Measurements from ENCODE around the gene SFTPD.
"Not testable (repeated sequence)": the region's sequence is repeated elsewhere in the genome, so short reads cannot be mapped to it uniquely, and the experiment has no call there.

Gene SFTPD

GRCh38 chr10:79905322-79906314 is 43.3 kb downstream of the SFTPD start:
- Histone ChIP-seq H3K9me3 (replicated peaks; ENCODE audit: insufficient read depth, low read length) (no peaks in the 10 kb centered on the region), H3K27me3 (replicated peaks; ENCODE audit: insufficient read depth, low read length) (no peaks in the 10 kb centered on the region), H2AFZ (ENCODE audit: low read length) (peak overlapping the region; percentile 100), H3K36me3 (replicated peaks; ENCODE audit: insufficient read depth, low read length) (no peaks in the 10 kb centered on the region), H3K4me2 (ENCODE audit: low read depth, low read length) (peak overlapping the region; percentile 81), H3K79me2 (ENCODE audit: low read length) (peaks cover 27% of the 10 kb centered on the region; the same call in 1 of the 2 replicates), H3K9ac (ENCODE audit: low read length) (peak overlapping the region; percentile 77), H3K4me3 (ENCODE audit: low read length) (peak overlapping the region; percentile 84), H3K4me1 (ENCODE audit: low read length) (0 out of 2 replicates have a peak, but pooled peaks cover 5% of the 10 kb centered on the region), H4K20me1 (ENCODE audit: insufficient read depth, low read length) (no peaks in the 10 kb centered on the region), H3K9me2 (replicated peaks; ENCODE audit: insufficient read depth, low read length) (no peaks in the 10 kb centered on the region), H3K27ac (ENCODE audit: low read length) (peak overlapping the region; percentile 43; the same call in 1 of the 2 replicates), H3F3A (ENCODE audit: insufficient read depth, low read length) (peaks cover 19% of the 10 kb centered on the region)
- TF ChIP-seq CTCF (IDR thresholded peaks at IDR 0.05; ENCODE audit: low read length): no peak
- peak; percentile 27 for DNase-seq

GRCh38 chr10:79904671-79905321 is 44.1 kb downstream of the SFTPD start:
- H3K4me3 ChIP-seq (ENCODE audit: low read length): peak overlapping the region; percentile 84
- TF ChIP-seq CTCF (IDR thresholded peaks at IDR 0.05; ENCODE audit: low read length) (no peak), EZH2 (optimal IDR thresholded peaks at IDR 0.05; ENCODE audit: low read depth, low read length) (no peak), EZH2phosphoT487 (IDR thresholded peaks at IDR 0.05; ENCODE audit: low read length) (no peak)
- peak overlapping the region; percentile 77 for H3K9ac ChIP-seq (ENCODE audit: low read length)
- H3K27me3 ChIP-seq (replicated peaks; ENCODE audit: insufficient read depth, low read length): no peaks in the 10 kb centered on the region
- H3K36me3 ChIP-seq (replicated peaks; ENCODE audit: insufficient read depth, low read length): no peaks in the 10 kb centered on the region
- H3K79me2 ChIP-seq (ENCODE audit: low read length): peaks cover 27% of the 10 kb centered on the region; the same call in 1 of the 2 replicates
- 0 out of 2 replicates have a peak, but pooled peaks cover 5% of the 10 kb centered on the region for H3K4me1 ChIP-seq (ENCODE audit: low read length)
- H3K4me2 ChIP-seq (ENCODE audit: low read depth, low read length): peak overlapping the region; percentile 81
- no peaks in the 10 kb centered on the region for H3K9me3 ChIP-seq (replicated peaks; ENCODE audit: insufficient read depth, low read length)
- H2AFZ ChIP-seq (ENCODE audit: low read length): peak overlapping the region; percentile 100
- H3K9me2 ChIP-seq (replicated peaks; ENCODE audit: insufficient read depth, low read length): no peaks in the 10 kb centered on the region
- peak overlapping the region; percentile 43; the same call in 1 of the 2 replicates for H3K27ac ChIP-seq (ENCODE audit: low read length)
- no peaks in the 10 kb centered on the region for H4K20me1 ChIP-seq (ENCODE audit: insufficient read depth, low read length)
- DNase-seq: peak; percentile 63
- H3F3A ChIP-seq (ENCODE audit: insufficient read depth, low read length): peaks cover 11% of the 10 kb centered on the region

GRCh38 chr10:79901571-79901970 is 47.3 kb downstream of the SFTPD start:
- H3K4me3 ChIP-seq (ENCODE audit: low read length); H3K4me1 ChIP-seq (ENCODE audit: low read length); H3K9me3 ChIP-seq (replicated peaks; ENCODE audit: insufficient read depth, low read length); H3K4me2 ChIP-seq (ENCODE audit: low read depth, low read length); H3K27me3 ChIP-seq (replicated peaks; ENCODE audit: insufficient read depth, low read length); H2AFZ ChIP-seq (ENCODE audit: low read length); H3K9ac ChIP-seq (ENCODE audit: low read length); H3K9me2 ChIP-seq (replicated peaks; ENCODE audit: insufficient read depth, low read length); DNase-seq; H3K36me3 ChIP-seq (replicated peaks; ENCODE audit: insufficient read depth, low read length); H3K27ac ChIP-seq (ENCODE audit: low read length); H4K20me1 ChIP-seq (ENCODE audit: insufficient read depth, low read length): not testable (repeated sequence)
- Histone ChIP-seq H3K79me2 (ENCODE audit: low read length) (peaks cover 13% of the 10 kb centered on the region; the same call in 1 of the 2 replicates), H3F3A (ENCODE audit: insufficient read depth, low read length) (peaks cover 11% of the 10 kb centered on the region)
